RWPE2 (cell line): Measurements from ENCODE around the gene PRDM10.
A peak's percentile ranks its signal among the peaks of the same experiment; 100 is the strongest.

Source experiments
- ATAC-seq: fragments of 200-7000 bp; cut with Tn5 transposase; 3 replicates; pipeline ENCODE4 v1.9.1; 2021; ENCODE audit warnings: low read depth
- DNase-seq: peaks from one replicate; pipeline ENCODE4 v3.0.0-alpha.2; 2020; ENCODE audit warnings: low spot score
- H3K27ac ChIP-seq: fragments of 450-650 bp; 2 replicates; pipeline ENCODE4 v1.5.1; 2017; ENCODE audit warnings: mild to moderate bottlenecking; ENCODE audit not compliant: poor library complexity, severe bottlenecking
- H3K27me3 ChIP-seq: fragments of 250-450 bp; sonication (Bioruptor Pico); 2 replicates; pipeline ENCODE4 v1.5.1; 2021; ENCODE audit warnings: mild to moderate bottlenecking, moderate library complexity; ENCODE audit not compliant: insufficient read depth, poor library complexity, severe bottlenecking
- H3K36me3 ChIP-seq: fragments of 250-450 bp; sonication (Bioruptor Pico); 2 replicates; pipeline ENCODE4 v1.5.1; 2020; ENCODE audit warnings: low read depth, mild to moderate bottlenecking, moderate library complexity
- H3K4me1 ChIP-seq: fragments of 250-450 bp; sonication (Bioruptor Pico); 2 replicates; pipeline ENCODE4 v1.5.1; 2021; ENCODE audit warnings: mild to moderate bottlenecking, moderate library complexity; ENCODE audit not compliant: insufficient read depth, poor library complexity, severe bottlenecking
- H3K4me3 ChIP-seq: fragments of 250-450 bp; sonication (Bioruptor Pico); 2 replicates; pipeline ENCODE4 v1.5.1; 2021; ENCODE audit warnings: mild to moderate bottlenecking, moderate library complexity; ENCODE audit not compliant: severe bottlenecking
- H3K9me3 ChIP-seq: fragments of 250-450 bp; sonication (Bioruptor Pico); 2 replicates; pipeline ENCODE4 v1.5.1; 2021; ENCODE audit warnings: mild to moderate bottlenecking, moderate library complexity; ENCODE audit not compliant: severe bottlenecking
- TF ChIP-seq, protein P1 (sequence below): fragments of 450-650 bp; IDR thresholded peaks from one replicate; pipeline ENCODE4 v1.5.1; 2017; ENCODE audit warnings: mild to moderate bottlenecking, moderate library complexity; ENCODE audit not compliant: poor library complexity, severe bottlenecking

The PRDM10 gene

DNA sequence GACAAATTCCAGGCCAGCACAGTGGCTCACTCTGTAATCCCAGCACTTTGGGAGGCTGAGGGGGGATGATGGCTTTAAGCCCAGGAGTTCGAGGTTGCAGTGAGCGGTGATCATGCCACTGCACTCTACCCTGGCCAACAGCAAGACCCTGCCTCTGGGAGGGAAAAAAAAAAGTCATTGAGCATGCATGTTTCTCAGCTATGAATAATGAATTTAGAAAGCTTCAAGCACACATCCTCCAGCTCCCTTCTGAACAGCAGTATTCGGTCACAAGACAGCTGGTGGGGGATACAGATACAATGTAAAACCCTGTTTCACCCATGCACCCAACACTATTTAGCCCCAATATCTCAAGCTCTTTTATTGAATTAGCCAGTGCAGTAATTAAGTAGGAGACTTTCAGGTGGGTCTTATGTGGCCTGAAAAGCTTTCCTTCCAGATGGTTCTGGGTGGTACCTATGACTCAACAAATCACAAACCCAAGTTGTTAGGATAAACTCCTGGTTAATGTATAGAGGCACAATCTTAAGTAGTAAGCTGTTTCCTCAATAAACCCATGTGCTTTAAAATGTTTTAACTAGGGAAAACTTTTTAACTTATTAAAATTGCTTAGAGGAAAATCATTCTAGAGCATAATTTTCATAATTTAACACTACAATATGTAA is 13.4 kb downstream of the PRDM10 start:
- Histone ChIP-seq H3K36me3 (no peaks in the 10 kb centered on the region), H3K27ac (no peak overlapping the region), H3K27me3 (no peaks in the 10 kb centered on the region), H3K4me3 (no peak overlapping the region), H3K9me3 (no peaks in the 10 kb centered on the region), H3K4me1 (peaks cover 2% of the 10 kb centered on the region)
- ATAC-seq (0 out of 3 replicates have a peak, but pooled peaks have one; percentile 21), DNase-seq (no peak)
- TF ChIP-seq, protein P1, sequence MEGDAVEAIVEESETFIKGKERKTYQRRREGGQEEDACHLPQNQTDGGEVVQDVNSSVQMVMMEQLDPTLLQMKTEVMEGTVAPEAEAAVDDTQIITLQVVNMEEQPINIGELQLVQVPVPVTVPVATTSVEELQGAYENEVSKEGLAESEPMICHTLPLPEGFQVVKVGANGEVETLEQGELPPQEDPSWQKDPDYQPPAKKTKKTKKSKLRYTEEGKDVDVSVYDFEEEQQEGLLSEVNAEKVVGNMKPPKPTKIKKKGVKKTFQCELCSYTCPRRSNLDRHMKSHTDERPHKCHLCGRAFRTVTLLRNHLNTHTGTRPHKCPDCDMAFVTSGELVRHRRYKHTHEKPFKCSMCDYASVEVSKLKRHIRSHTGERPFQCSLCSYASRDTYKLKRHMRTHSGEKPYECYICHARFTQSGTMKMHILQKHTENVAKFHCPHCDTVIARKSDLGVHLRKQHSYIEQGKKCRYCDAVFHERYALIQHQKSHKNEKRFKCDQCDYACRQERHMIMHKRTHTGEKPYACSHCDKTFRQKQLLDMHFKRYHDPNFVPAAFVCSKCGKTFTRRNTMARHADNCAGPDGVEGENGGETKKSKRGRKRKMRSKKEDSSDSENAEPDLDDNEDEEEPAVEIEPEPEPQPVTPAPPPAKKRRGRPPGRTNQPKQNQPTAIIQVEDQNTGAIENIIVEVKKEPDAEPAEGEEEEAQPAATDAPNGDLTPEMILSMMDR: no peak

DNA sequence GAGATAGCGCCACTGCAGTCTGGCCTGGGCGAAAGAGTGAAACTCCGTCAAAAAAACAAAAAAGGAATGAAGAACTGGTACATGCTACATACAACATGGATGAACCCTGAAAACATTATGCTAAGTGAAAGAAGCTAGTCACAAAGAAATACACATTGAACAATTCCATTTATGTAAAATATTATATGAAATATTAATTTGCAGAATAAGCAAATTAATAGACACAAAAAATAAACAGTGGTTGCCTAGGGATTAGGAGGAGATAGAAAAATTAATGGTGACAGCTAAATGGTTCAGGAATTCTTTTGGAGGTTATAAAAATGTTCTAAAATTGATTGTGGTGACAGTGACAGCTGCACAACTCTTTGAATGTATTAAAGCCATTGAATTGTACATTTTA is 14.7 kb downstream of the PRDM10 start:
- Histone ChIP-seq H3K4me1 (peaks cover 2% of the 10 kb centered on the region), H3K27ac (no peak overlapping the region), H3K4me3 (no peak overlapping the region), H3K27me3 (no peaks in the 10 kb centered on the region), H3K36me3 (no peaks in the 10 kb centered on the region), H3K9me3 (no peaks in the 10 kb centered on the region)
- TF ChIP-seq, protein P1: no peak
- ATAC-seq (no peak), DNase-seq (no peak)

- Histone ChIP-seq H3K9me3 (no peaks in the 10 kb centered on the region), H3K27me3 (no peaks in the 10 kb centered on the region), H3K27ac (no peak overlapping the region), H3K4me3 (no peak overlapping the region), H3K4me1 (no peaks in the 10 kb centered on the region), H3K36me3 (no peaks in the 10 kb centered on the region)
- TF ChIP-seq, protein P1: no peak
- DNase-seq (no peak), ATAC-seq (no peak)
Measured at GRCh38 chr11:129985823-129986222, 16.8 kb downstream of the PRDM10 start.

DNA sequence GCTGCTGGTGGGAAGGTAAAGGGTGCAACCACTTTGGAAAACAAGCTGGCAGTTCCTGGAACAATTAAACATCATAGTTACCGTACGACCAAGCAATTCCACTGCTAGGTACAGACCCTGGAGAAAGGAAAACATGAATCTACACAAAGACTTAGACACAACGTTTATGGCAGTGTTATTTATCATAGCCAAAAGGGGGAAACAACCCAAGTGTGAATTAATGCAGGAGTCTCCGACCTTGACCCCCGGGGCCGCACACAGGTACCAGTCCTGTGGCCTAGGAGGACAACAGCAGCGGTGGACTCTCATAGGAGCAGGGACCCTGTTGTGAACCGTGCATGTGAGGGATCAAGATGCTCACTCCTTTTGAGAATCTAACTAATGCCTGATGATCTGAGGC is 22.5 kb downstream of the PRDM10 start:
- no peak overlapping the region for H3K27ac ChIP-seq
- DNase-seq: no peak
- no peaks in the 10 kb centered on the region for H3K27me3 ChIP-seq
- H3K36me3 ChIP-seq: no peaks in the 10 kb centered on the region
- no peak overlapping the region for H3K4me3 ChIP-seq
- no peak for ATAC-seq
- no peaks in the 10 kb centered on the region for H3K4me1 ChIP-seq
- no peaks in the 10 kb centered on the region for H3K9me3 ChIP-seq
- TF ChIP-seq, protein P1: no peak

DNA sequence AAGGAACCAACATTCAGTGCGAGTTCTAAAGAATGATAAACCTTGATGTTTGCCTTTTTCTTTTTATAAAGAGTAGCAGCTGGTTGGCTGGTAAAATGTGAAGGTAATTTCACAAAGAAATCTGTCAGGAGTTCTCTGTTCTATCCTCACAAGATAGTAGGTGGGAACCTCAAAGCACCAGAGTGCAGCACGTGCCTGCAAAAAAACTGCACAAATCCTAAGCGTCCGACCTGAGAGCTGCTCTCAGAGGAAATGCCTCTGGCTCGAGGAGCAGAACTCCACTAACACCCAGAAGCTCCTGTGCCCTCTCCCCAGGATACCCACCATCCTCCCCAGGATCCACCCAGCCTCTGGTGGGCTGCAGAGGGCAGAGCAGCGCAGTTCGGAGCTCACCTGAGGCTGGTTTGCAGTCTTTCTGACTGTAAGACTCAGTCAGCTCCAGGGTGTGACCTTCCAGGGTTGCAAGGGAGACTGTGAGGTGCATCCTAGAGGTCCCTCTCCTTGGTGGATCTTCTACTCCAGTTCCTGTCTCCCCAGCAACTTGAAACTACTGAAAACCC is 23.5 kb downstream of the PRDM10 start:
- Histone ChIP-seq H3K27ac (no peak overlapping the region), H3K27me3 (no peaks in the 10 kb centered on the region), H3K9me3 (no peaks in the 10 kb centered on the region), H3K36me3 (no peaks in the 10 kb centered on the region), H3K4me1 (no peaks in the 10 kb centered on the region), H3K4me3 (no peak overlapping the region)
- DNase-seq (no peak), ATAC-seq (no peak)
- TF ChIP-seq, protein P1: no peak
